Kidney epithelial cell (primary cell): ENCODE data around the gene MCRIP1. TPM values are rescaled to one million over a fixed set of nuclear protein-coding genes. Genes with fewer than 3 reads are reported as not detected.
A peak's percentile ranks its signal among the peaks of the same experiment; 100 is the strongest.

Source experiments
- DNase-seq: peaks from one replicate; pipeline ENCODE4 v3.0.0-alpha.2; 2010; ENCODE audit warnings: low read depth
- H3K27me3 ChIP-seq: 2 replicates; pipeline ENCODE4 v1.6.0; 2011; ENCODE audit warnings: low read length; ENCODE audit not compliant: control insufficient read depth, insufficient read depth
- H3K36me3 ChIP-seq: 2 replicates; pipeline ENCODE4 v1.5.1; 2011; ENCODE audit warnings: low read length; ENCODE audit not compliant: control insufficient read depth, insufficient read depth
- H3K4me3 ChIP-seq: 2 replicates; pipeline ENCODE4 v1.5.1; 2011; ENCODE audit warnings: low read depth, mild to moderate bottlenecking, control low read depth, low read length
- total RNA-seq: library from RNA; depleted of rRNA; stranded (reverse); fragments of >200 nt; gene quantifications from 2 replicates; pipeline ENCODE4 v1.2.3, GENCODE V29; 2015
- TF ChIP-seq, protein P1 (sequence below): IDR thresholded peaks from 2 replicates; pipeline ENCODE4 v1.5.1; 2011; ENCODE audit warnings: mild to moderate bottlenecking, moderate library complexity, low read length, control low read depth, inconsistent platforms; ENCODE audit not compliant: insufficient read depth, poor library complexity, severe bottlenecking

MCRIP1 gene, protein sequence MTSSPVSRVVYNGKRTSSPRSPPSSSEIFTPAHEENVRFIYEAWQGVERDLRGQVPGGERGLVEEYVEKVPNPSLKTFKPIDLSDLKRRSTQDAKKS
- total RNA-seq = 131 and 137 TPM in 2 replicates

DNA sequence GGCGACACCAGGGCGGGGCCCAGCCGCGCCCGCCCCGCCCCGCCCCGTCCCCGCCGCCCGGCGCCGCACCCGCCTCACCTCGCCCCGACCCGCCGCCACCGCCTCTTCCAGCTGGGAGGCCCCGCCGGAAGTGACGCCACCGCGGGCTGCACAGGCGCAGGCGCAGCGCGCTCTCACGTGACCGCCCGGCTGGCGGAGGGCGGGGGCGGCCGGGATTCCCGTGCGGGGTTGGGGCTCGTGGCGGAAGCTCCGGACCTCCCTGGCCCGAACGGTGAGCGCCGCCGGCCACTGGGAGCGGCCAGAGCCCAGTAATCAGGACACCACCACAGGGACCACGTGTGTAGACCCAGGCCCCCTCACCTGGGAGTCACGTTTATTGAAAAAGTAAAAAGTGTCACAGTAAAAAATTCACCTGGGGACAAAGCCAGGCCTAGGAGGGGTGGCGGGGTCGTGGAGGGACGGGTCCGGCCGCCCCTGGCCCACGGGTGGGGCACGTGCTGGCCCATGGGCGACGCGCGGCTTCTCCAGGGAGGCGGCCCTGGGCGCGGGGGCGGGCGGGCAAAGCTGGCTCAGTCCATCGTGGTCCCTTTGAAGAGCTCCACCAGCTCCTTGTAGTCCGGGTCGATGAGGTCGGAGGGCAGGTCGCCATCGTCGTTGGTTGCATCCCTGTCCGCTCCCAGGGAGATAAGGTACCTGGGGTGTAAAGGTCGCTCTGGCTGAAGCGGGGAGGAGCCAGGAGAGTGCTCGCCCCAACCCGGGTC, at the start of gene MCRIP1:
Gene MCRIP1 (minus strand): TSS at position 132 of the 761 bp plus-strand sequence. CDS start 8,785 bp downstream, outside the sequence.
- peak; percentile 55 for DNase-seq
- Histone ChIP-seq H3K27me3 (no peaks in the 10 kb centered on the region), H3K36me3 (no peaks in the 10 kb centered on the region), H3K4me3 (peak within 1 kb of the TSS; percentile 55)
- TF ChIP-seq, protein P1, sequence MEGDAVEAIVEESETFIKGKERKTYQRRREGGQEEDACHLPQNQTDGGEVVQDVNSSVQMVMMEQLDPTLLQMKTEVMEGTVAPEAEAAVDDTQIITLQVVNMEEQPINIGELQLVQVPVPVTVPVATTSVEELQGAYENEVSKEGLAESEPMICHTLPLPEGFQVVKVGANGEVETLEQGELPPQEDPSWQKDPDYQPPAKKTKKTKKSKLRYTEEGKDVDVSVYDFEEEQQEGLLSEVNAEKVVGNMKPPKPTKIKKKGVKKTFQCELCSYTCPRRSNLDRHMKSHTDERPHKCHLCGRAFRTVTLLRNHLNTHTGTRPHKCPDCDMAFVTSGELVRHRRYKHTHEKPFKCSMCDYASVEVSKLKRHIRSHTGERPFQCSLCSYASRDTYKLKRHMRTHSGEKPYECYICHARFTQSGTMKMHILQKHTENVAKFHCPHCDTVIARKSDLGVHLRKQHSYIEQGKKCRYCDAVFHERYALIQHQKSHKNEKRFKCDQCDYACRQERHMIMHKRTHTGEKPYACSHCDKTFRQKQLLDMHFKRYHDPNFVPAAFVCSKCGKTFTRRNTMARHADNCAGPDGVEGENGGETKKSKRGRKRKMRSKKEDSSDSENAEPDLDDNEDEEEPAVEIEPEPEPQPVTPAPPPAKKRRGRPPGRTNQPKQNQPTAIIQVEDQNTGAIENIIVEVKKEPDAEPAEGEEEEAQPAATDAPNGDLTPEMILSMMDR = no peak

DNA sequence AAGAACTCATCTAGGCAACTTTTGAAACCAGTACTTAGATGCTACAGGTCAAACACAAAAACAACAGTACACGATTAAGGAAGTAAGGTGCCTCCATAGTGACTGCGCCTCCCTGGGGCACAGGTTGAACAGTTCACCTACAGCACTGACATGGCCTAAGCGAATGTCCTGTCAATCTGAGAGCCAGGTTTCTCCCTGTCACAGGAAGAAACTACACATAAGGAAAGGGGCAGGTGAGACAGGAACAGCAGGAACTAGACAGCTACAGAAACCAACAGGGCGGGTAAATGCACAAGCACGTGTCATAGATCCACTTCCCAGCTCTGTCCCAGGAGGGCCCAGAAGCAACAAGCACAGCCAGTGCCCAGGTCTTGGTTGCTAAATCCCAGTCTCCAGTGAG, 46.0 kb upstream of the MCRIP1 start:
- TF ChIP-seq, protein P1 = no peak
- no peak overlapping the region for H3K4me3 ChIP-seq
- H3K27me3 ChIP-seq = no peaks in the 10 kb centered on the region
- no peak for DNase-seq
- H3K36me3 ChIP-seq = no peaks in the 10 kb centered on the region

DNA sequence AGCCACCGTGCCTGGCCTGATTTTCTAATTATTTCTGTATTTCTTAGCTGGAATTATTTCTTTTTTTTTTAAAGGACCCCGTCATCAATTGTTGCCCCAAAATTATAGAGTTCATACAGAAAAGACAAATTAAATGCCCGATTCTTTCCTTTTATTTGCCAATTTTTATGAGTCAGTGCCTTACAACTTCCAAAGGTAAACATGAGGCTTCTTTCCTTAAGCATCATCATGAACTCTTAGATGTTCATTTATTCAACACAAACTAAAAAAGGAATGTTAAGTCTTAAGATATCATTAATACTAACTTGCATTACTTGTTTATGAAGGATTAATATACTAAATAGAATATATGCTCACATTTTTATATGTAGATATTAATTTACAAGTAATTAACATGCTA, 45.2 kb upstream of the MCRIP1 start:
- H3K27me3 ChIP-seq = no peaks in the 10 kb centered on the region
- H3K36me3 ChIP-seq = no peaks in the 10 kb centered on the region
- H3K4me3 ChIP-seq = no peak overlapping the region
- no peak for DNase-seq
- TF ChIP-seq, protein P1 = no peak

DNA sequence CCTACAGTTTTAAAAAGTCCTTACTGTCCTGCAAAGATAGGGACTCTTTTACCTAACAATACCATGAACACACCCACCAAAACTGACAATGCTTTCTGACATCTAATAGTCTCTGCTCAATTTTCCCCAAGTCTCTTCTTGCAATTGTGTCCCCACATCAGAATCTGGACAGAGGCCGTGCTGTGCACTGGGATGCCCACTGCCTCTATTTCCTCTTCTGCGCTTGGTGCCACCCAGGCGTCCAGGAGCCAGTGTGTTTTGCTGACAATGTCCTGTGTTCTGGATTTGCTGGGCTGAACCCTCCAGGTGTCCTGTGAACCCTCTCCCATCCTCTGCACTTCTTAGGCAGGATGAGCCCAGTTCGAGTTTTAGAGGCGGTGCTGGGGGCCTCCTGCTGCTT, 44.5 kb upstream of the MCRIP1 start:
- Histone ChIP-seq H3K36me3 (no peaks in the 10 kb centered on the region), H3K4me3 (no peak overlapping the region), H3K27me3 (no peaks in the 10 kb centered on the region)
- TF ChIP-seq, protein P1 = no peak
- no peak for DNase-seq

DNA sequence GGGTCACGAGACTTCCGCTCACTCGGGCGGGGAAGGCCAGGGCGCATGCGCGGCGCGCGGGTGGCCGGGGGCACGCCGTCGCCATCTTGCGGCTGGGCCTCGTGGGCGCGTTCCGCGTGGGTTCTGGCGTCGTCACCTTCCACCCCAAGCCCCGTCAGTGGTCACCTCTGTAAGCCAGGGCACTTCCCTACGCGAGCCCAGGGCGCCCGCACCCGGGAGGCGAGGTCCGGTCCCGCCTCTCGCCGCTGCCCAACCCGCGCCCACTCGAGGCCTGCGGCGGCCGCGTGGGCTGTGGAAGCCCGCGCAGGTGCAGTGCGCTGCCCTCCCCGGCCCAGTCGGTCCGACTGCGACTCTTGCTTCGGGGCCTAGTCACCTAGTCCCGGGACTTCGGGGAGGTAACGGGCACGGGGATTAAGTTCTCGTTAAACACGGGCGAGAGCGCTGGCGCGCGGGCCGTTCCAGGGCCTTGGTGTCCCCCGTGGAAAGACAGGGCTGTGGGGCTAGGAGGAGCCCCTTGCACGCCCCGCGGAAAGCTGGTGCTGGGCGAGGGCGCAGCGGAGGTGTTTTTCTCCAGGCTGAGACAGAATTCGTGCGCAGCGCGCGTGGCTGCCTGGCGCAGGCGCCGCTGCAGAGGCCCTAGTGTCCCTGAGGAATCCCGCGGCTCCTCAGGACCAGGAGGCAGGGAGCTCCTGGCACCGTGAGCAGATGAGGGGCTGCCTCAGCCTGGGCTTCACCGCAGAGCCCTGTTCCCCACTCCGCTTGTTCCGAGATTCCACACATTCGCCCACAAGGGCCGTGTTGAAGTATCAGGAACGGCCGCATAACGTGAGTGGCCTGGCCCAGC, 38.5 kb upstream of the MCRIP1 start:
- TF ChIP-seq, protein P1 = no peak
- Histone ChIP-seq H3K4me3 (peak overlapping the region; percentile 84), H3K36me3 (peaks cover 3% of the 10 kb centered on the region), H3K27me3 (no peaks in the 10 kb centered on the region)
- peak; percentile 39 for DNase-seq
